SJCRH30 (cell line): ENCODE results near the gene CFAP99. TPM values are rescaled to one million over a fixed set of nuclear protein-coding genes. Genes with fewer than 3 reads are reported as not detected.
A peak's percentile ranks its signal among the peaks of the same experiment; 100 is the strongest.

ENCODE experiments used
- DNase-seq, 2 experiments: peaks; one replicate each; pipeline ENCODE4 v3.0.0-alpha.2; 2015 to 2020
- H3K27ac ChIP-seq: fragments of 250-450 bp; sonication (Bioruptor Pico); 2 replicates; pipeline ENCODE4 v1.5.1; 2020; ENCODE audit warnings: mild to moderate bottlenecking, moderate library complexity
- H3K27me3 ChIP-seq: fragments of 250-450 bp; sonication (Bioruptor Pico); 2 replicates; pipeline ENCODE4 v1.5.1; 2020; ENCODE audit warnings: mild to moderate bottlenecking, moderate library complexity
- H3K36me3 ChIP-seq: fragments of 250-450 bp; sonication (Bioruptor Pico); 2 replicates; pipeline ENCODE4 v1.5.1; 2020; ENCODE audit warnings: mild to moderate bottlenecking, moderate library complexity
- H3K4me1 ChIP-seq: fragments of 250-450 bp; sonication (Bioruptor Pico); 2 replicates; pipeline ENCODE4 v1.5.1; 2020; ENCODE audit warnings: mild to moderate bottlenecking, moderate library complexity
- H3K4me3 ChIP-seq: fragments of 250-450 bp; sonication (Bioruptor Pico); 2 replicates; pipeline ENCODE4 v1.5.1; 2020; ENCODE audit warnings: mild to moderate bottlenecking, moderate library complexity
- H3K9me3 ChIP-seq: fragments of 250-450 bp; sonication (Bioruptor Pico); replicated peaks from 2 replicates; pipeline ENCODE4 v1.5.1; 2020; ENCODE audit warnings: mild to moderate bottlenecking, moderate library complexity
- total RNA-seq: library from RNA; depleted of rRNA; stranded (reverse); fragments of >200 nt; shearing (Covaris generic); gene quantifications from 2 replicates; pipeline ENCODE4 v1.2.3, GENCODE V29; 2014

CFAP99 gene
- total RNA-seq, 1 experiment from 2014 or later: not detected

DNA sequence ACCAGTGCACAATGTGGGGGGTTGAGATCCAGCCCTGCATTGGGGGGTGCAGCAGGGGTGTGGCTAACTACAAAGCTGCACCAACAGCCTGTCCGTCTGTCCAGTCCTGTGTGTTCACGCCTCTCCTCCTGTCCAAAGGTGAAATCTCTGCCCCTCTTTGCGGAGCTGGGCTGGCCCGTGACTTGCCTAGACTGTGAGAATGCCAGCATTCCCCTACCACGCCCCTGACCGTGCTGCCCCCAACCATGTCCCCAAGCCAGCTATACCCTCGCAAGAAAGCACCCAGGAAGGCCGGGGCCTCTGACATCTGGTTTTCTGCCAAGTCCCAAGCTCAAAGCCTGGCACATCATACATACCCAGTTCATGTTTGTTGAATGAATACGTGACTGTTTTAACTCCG lies 19.5 kb upstream of the CFAP99 start:
- DNase-seq: no peak
- Histone ChIP-seq H3K27ac (no peak overlapping the region), H3K4me3 (no peak overlapping the region), H3K9me3 (no peaks in the 10 kb centered on the region), H3K4me1 (peaks cover 7% of the 10 kb centered on the region; the same call in 1 of the 2 replicates), H3K27me3 (0 out of 2 replicates have a peak, but pooled peaks cover 2% of the 10 kb centered on the region), H3K36me3 (no peaks in the 10 kb centered on the region)

GRCh38 chr4:2399631-2400190 lies 19.0 kb upstream of the CFAP99 start:
- DNase-seq: no peak
- Histone ChIP-seq H3K4me1 (peaks cover 7% of the 10 kb centered on the region; the same call in 1 of the 2 replicates), H3K27me3 (0 out of 2 replicates have a peak, but pooled peaks cover 2% of the 10 kb centered on the region), H3K4me3 (no peak overlapping the region), H3K36me3 (no peaks in the 10 kb centered on the region), H3K9me3 (no peaks in the 10 kb centered on the region), H3K27ac (no peak overlapping the region)

GRCh38 chr4:2400841-2401609 lies 17.7 kb upstream of the CFAP99 start:
- H3K36me3 ChIP-seq: no peaks in the 10 kb centered on the region

DNA sequence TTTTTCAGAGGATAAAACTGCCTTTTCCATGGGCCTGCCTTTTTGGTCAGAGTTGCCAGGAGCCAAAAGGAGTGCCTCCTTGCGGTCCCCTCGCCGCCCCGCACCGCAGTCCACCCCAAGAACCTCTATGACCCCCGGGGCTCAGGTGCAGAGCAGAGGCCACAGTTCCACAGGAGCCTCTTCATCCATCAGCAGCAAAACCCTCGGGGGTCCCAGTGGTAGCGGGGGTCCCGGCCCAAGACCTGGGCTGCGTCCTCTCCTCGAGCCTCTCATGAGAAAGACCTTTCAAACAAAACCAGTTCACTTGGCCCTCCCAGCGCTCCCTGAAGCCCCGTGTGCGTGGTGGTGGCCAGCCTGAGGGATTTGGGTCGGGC lies 17.2 kb upstream of the CFAP99 start:
- no peaks in the 10 kb centered on the region for H3K36me3 ChIP-seq
- no peak for DNase-seq
- peak overlapping the region; percentile 9; the same call in 1 of the 2 replicates for H3K4me3 ChIP-seq
- no peaks in the 10 kb centered on the region for H3K9me3 ChIP-seq
- peaks cover 2% of the 10 kb centered on the region; the same call in 1 of the 2 replicates for H3K27me3 ChIP-seq
- peaks cover 7% of the 10 kb centered on the region; the same call in 1 of the 2 replicates for H3K4me1 ChIP-seq
- H3K27ac ChIP-seq: no peak overlapping the region

More at GRCh38 chr4:2400841-2401609, 17.7 kb upstream of the CFAP99 start:
- Histone ChIP-seq H3K4me1 (peaks cover 7% of the 10 kb centered on the region; the same call in 1 of the 2 replicates), H3K27me3 (0 out of 2 replicates have a peak, but pooled peaks cover 2% of the 10 kb centered on the region), H3K4me3 (no peak overlapping the region), H3K27ac (no peak overlapping the region), H3K9me3 (no peaks in the 10 kb centered on the region)
- no peak for DNase-seq

- peaks cover 7% of the 10 kb centered on the region; the same call in 1 of the 2 replicates for H3K4me1 ChIP-seq
- H3K4me3 ChIP-seq: peak overlapping the region; percentile 9; the same call in 1 of the 2 replicates
- H3K36me3 ChIP-seq: no peaks in the 10 kb centered on the region
- DNase-seq: peak; percentile 87
- H3K27ac ChIP-seq: no peak overlapping the region
- H3K27me3 ChIP-seq: peaks cover 2% of the 10 kb centered on the region; the same call in 1 of the 2 replicates
- H3K9me3 ChIP-seq: no peaks in the 10 kb centered on the region
These were observed 16.5 kb upstream of the CFAP99 start for GRCh38 chr4:2402048-2402842.

GRCh38 chr4:2402941-2403340 lies 15.8 kb upstream of the CFAP99 start:
- Histone ChIP-seq H3K27me3 (peaks cover 2% of the 10 kb centered on the region; the same call in 1 of the 2 replicates), H3K27ac (no peak overlapping the region), H3K4me1 (peaks cover 7% of the 10 kb centered on the region; the same call in 1 of the 2 replicates), H3K36me3 (no peaks in the 10 kb centered on the region), H3K4me3 (no peak overlapping the region), H3K9me3 (no peaks in the 10 kb centered on the region)
- DNase-seq: no peak

DNA sequence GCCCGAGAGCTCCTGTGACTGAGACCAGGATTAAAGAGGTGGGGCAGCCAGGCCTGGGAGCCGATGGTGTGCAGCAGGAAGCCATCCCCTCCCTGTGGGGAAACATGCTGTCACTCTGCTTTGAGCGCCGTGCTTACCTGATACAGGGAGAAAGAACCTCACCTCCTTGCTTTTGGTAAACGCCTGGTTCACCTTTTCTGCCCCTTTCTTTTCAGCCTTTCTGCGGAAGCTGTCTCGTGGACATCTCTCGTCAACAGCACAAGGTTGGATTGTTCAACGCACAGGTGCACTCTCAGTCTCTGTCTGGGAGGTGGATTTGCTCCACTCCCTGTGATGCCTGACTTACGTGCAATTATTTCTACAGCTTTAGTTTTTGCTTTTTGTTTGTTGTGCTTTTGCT lies 12.3 kb upstream of the CFAP99 start:
- H3K27ac ChIP-seq: no peak overlapping the region
- no peak for DNase-seq
- H3K4me1 ChIP-seq: peaks cover 7% of the 10 kb centered on the region; the same call in 1 of the 2 replicates
- H3K36me3 ChIP-seq: no peaks in the 10 kb centered on the region
- H3K9me3 ChIP-seq: no peaks in the 10 kb centered on the region
- no peaks in the 10 kb centered on the region; the same call in 1 of the 2 replicates for H3K27me3 ChIP-seq
- no peak overlapping the region for H3K4me3 ChIP-seq

DNA sequence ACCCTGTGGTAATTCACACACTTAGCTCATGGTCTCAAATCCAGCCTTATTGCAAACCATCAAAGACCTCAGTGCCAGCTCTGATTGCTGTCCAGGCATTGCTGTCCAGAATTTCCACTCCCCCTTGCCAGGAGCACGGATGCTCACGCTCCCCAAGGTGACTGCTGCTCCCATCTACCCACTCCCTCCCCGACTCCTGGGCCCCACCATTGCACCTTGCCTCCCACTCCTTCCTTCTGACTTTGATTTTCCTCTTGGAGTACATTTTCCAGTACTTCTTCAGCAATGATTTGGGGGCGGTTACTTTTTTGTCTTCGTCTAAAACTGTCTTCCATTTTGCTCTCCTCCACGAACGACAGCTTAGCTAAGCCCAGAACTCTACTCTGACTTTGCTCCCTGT lies 11.8 kb upstream of the CFAP99 start:
- no peaks in the 10 kb centered on the region; the same call in 1 of the 2 replicates for H3K27me3 ChIP-seq
- no peak overlapping the region for H3K27ac ChIP-seq
- H3K4me3 ChIP-seq: no peak overlapping the region

DNA sequence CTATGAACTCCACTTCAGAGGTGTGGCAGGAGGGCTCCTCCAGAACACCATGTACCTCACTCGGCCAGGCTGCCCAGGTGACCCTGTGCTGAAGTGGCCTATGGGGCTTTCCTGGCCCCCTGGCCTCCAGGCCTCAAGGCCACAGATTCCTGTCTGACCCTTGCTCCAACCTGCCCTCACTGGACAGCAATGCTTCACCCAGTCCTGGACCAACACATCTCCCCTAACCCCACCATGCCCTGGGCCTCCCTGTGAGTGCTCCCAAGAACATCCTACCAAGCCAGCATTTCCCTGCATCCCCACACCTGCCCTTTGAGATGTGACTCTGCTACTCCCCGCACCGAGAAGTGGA lies 10.8 kb upstream of the CFAP99 start:
- Histone ChIP-seq H3K27me3 (no peaks in the 10 kb centered on the region; the same call in 1 of the 2 replicates), H3K4me1 (peaks cover 4% of the 10 kb centered on the region; the same call in 1 of the 2 replicates), H3K27ac (no peak overlapping the region), H3K4me3 (no peak overlapping the region), H3K9me3 (no peaks in the 10 kb centered on the region), H3K36me3 (no peaks in the 10 kb centered on the region)
- DNase-seq: no peak

More for the DNA sequence above, 11.8 kb upstream of the CFAP99 start:
- Histone ChIP-seq H3K36me3 (no peaks in the 10 kb centered on the region), H3K9me3 (no peaks in the 10 kb centered on the region), H3K4me1 (peaks cover 4% of the 10 kb centered on the region; the same call in 1 of the 2 replicates)
- DNase-seq: no peak

GRCh38 chr4:2408401-2408958 lies 10.3 kb upstream of the CFAP99 start:
- Histone ChIP-seq H3K36me3 (no peaks in the 10 kb centered on the region), H3K4me1 (peaks cover 5% of the 10 kb centered on the region; the same call in 1 of the 2 replicates), H3K4me3 (no peak overlapping the region), H3K27me3 (no peaks in the 10 kb centered on the region; the same call in 1 of the 2 replicates), H3K27ac (no peak overlapping the region), H3K9me3 (no peaks in the 10 kb centered on the region)
- no peak for DNase-seq

DNA sequence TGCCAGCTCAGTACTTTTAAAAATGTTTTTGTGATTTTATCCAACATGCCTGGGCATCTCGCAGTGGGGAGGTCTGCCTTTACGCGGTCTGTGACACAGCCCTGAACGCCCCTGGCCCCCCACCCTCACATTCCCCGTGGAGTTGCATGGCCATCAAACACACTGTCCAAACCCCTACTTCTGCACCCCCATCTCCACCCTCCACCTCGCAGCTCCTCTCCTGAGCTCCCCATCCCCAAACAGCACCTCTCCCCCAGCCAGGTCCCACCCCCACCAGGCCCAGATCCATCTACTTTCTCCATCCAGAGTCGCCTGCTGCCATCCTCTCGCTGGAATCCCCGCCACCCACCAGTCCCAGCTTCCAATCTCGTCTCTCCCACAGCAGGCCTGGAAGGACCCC lies 9.8 kb upstream of the CFAP99 start:
- no peaks in the 10 kb centered on the region for H3K36me3 ChIP-seq
- no peak for DNase-seq
- no peak overlapping the region for H3K4me3 ChIP-seq
- H3K9me3 ChIP-seq: no peaks in the 10 kb centered on the region
- H3K4me1 ChIP-seq: peaks cover 7% of the 10 kb centered on the region; the same call in 1 of the 2 replicates
- no peak overlapping the region for H3K27ac ChIP-seq
- H3K27me3 ChIP-seq: no peaks in the 10 kb centered on the region; the same call in 1 of the 2 replicates

DNA sequence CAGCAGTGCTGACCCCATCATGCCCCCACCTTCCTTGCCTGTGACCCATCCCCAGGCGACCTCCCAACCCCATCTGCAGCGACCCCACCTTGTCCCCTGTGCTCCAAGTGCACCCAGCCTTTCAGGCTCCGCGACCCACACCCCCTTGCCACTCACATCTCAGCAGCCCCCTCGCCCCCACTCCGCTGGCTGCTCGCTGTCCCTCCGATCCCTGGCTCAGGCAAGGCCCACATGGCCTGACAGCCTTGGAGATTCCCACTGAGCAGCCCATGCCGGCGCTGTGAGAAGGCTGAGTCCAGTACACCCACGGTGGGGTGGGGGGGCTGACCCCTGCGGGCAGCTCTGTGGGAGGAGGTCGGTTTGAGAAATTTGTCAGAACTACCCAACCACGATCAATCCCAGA lies 9.4 kb upstream of the CFAP99 start:
- no peak for DNase-seq
- no peaks in the 10 kb centered on the region for H3K9me3 ChIP-seq
- no peaks in the 10 kb centered on the region; the same call in 1 of the 2 replicates for H3K27me3 ChIP-seq
- H3K4me3 ChIP-seq: no peak overlapping the region
- peaks cover 7% of the 10 kb centered on the region; the same call in 1 of the 2 replicates for H3K4me1 ChIP-seq
- no peak overlapping the region for H3K27ac ChIP-seq
- no peaks in the 10 kb centered on the region for H3K36me3 ChIP-seq

- Histone ChIP-seq H3K4me3 (no peak overlapping the region), H3K4me1 (peaks cover 7% of the 10 kb centered on the region; the same call in 1 of the 2 replicates)
- no peak for DNase-seq
These were observed 6.8 kb upstream of the CFAP99 start for GRCh38 chr4:2411786-2412510.

GRCh38 chr4:2412534-2412884 lies 6.2 kb upstream of the CFAP99 start:
- Histone ChIP-seq H3K4me1 (peaks cover 7% of the 10 kb centered on the region; the same call in 1 of the 2 replicates), H3K27ac (no peak overlapping the region; the same call in 1 of the 2 replicates), H3K27me3 (no peaks in the 10 kb centered on the region), H3K4me3 (no peak overlapping the region), H3K9me3 (no peaks in the 10 kb centered on the region), H3K36me3 (no peaks in the 10 kb centered on the region)
- no peak for DNase-seq

More at GRCh38 chr4:2411786-2412510, 6.8 kb upstream of the CFAP99 start:
- Histone ChIP-seq H3K9me3 (no peaks in the 10 kb centered on the region), H3K27ac (no peak overlapping the region), H3K27me3 (no peaks in the 10 kb centered on the region), H3K36me3 (no peaks in the 10 kb centered on the region)
